WTC11 (cell line): ENCODE results near the gene SCAANT1. TPM values are rescaled to one million over a fixed set of nuclear protein-coding genes. Genes with fewer than 3 reads are reported as not detected.

Source experiments
- ATAC-seq: fragments of 200-7000 bp; cut with Tn5 transposase; 2 replicates; pipeline ENCODE4 v1.10.0; 2021; ENCODE audit warnings: mild to moderate bottlenecking, moderate library complexity
- CTCF ChIA-PET: fragments of 300-600 bp; sonication (Branson Sonifier 250); formaldehyde crosslinking; loops from one replicate; lab custom pipeline; 2021; ENCODE audit warnings: antibody characterized with exemption; lab: Charles Lee
- POLR2A ChIA-PET: fragments of 350-600 bp; sonication (Branson Sonifier 250); formaldehyde crosslinking; loops from one replicate; lab custom pipeline; 2021; ENCODE audit warnings: antibody characterized with exemption; lab: Charles Lee
- DNase-seq: peaks from one replicate; pipeline ENCODE4 v3.0.0; 2021; ENCODE audit warnings: low spot score
- H3K27ac Mint-ChIP-seq: 2 replicates; pipeline ENCODE4 v1.8.0; 2021; ENCODE audit warnings: mixed read lengths
- H3K27me3 Mint-ChIP-seq: 2 replicates; pipeline ENCODE4 v1.8.0; 2021; ENCODE audit warnings: low read depth, mild to moderate bottlenecking, moderate library complexity, mixed read lengths
- H3K36me3 Mint-ChIP-seq: 2 replicates; pipeline ENCODE4 v1.8.0; 2021; ENCODE audit warnings: mixed read lengths
- H3K4me1 Mint-ChIP-seq: 2 replicates; pipeline ENCODE4 v1.8.0; 2022; ENCODE audit warnings: mixed read lengths
- H3K4me3 Mint-ChIP-seq: 2 replicates; pipeline ENCODE4 v1.8.0; 2021; ENCODE audit warnings: mild to moderate bottlenecking, moderate library complexity, mixed read lengths
- H3K9me3 Mint-ChIP-seq: 2 replicates; pipeline ENCODE4 v1.8.0; 2021; ENCODE audit warnings: mixed read lengths
- AFF4 ChIP-seq: sonication (generic); formaldehyde crosslinking; IDR thresholded peaks from 2 replicates; pipeline ENCODE4 v1.8.1; 2023; ENCODE audit warnings: mild to moderate bottlenecking, missing genetic modification reagents, borderline replicate concordance
- CREM ChIP-seq: sonication (generic); formaldehyde crosslinking; IDR thresholded peaks from 2 replicates; pipeline ENCODE4 v1.8.1; 2022; ENCODE audit warnings: mild to moderate bottlenecking, missing genetic modification reagents, moderate library complexity
- CTCF ChIP-seq: fragments of 200-600 bp; IDR thresholded peaks from 2 replicates; pipeline ENCODE4 v1.8.0; 2022; ENCODE audit warnings: antibody characterized with exemption
- E2F1 ChIP-seq: sonication (generic); formaldehyde crosslinking; IDR thresholded peaks from 2 replicates; pipeline ENCODE4 v1.8.0; 2022; ENCODE audit warnings: mild to moderate bottlenecking, missing genetic modification reagents
- E2F4 ChIP-seq: sonication (generic); formaldehyde crosslinking; IDR thresholded peaks from 2 replicates; pipeline ENCODE4 v1.8.1; 2022; ENCODE audit warnings: low read depth, mild to moderate bottlenecking, moderate library complexity, missing genetic modification reagents, borderline replicate concordance
- ELF4 ChIP-seq: sonication (generic); formaldehyde crosslinking; IDR thresholded peaks from 2 replicates; pipeline ENCODE4 v1.8.1; 2022; ENCODE audit warnings: low read depth, mild to moderate bottlenecking, moderate library complexity, missing genetic modification reagents
- ERG ChIP-seq: fragments of 250-450 bp; sonication (Bioruptor Pico); IDR thresholded peaks from 2 replicates; pipeline ENCODE4 v1.8.0; 2021; ENCODE audit warnings: mild to moderate bottlenecking
- ETV6 ChIP-seq: sonication (generic); formaldehyde crosslinking; IDR thresholded peaks from 2 replicates; pipeline ENCODE4 v1.8.1; 2022; ENCODE audit warnings: mild to moderate bottlenecking, missing genetic modification reagents
- FOXP4 ChIP-seq: sonication (generic); formaldehyde crosslinking; IDR thresholded peaks from 2 replicates; pipeline ENCODE4 v1.8.0; 2022; ENCODE audit warnings: mild to moderate bottlenecking, missing genetic modification reagents
- GABPB1 ChIP-seq: sonication (generic); formaldehyde crosslinking; IDR thresholded peaks from 2 replicates; pipeline ENCODE4 v1.8.1; 2023; ENCODE audit warnings: mild to moderate bottlenecking, missing genetic modification reagents
- MAX ChIP-seq: sonication (generic); formaldehyde crosslinking; IDR thresholded peaks from 2 replicates; pipeline ENCODE4 v1.8.0; 2022; ENCODE audit warnings: mild to moderate bottlenecking, missing genetic modification reagents
- NFATC4 ChIP-seq: fragments of 250-450 bp; sonication (Bioruptor Pico); IDR thresholded peaks from 2 replicates; pipeline ENCODE4 v1.9.0; 2021; ENCODE audit warnings: mild to moderate bottlenecking
- NFE2L1 ChIP-seq: sonication (generic); formaldehyde crosslinking; IDR thresholded peaks from 2 replicates; pipeline ENCODE4 v1.8.1; 2023; ENCODE audit warnings: missing genetic modification reagents
- NR1H2 ChIP-seq: sonication (generic); formaldehyde crosslinking; IDR thresholded peaks from 2 replicates; pipeline ENCODE4 v1.9.0; 2021; ENCODE audit warnings: mild to moderate bottlenecking, moderate library complexity, missing genetic modification reagents
- OVOL2 ChIP-seq: fragments of 250-450 bp; sonication (Bioruptor Pico); IDR thresholded peaks from 2 replicates; pipeline ENCODE4 v1.9.0; 2021; ENCODE audit warnings: mild to moderate bottlenecking, borderline replicate concordance
- SP1 ChIP-seq: sonication (generic); formaldehyde crosslinking; conservative IDR thresholded peaks from 2 replicates; pipeline ENCODE4 v1.8.1; 2022; ENCODE audit warnings: missing genetic modification reagents
- TCF7 ChIP-seq: sonication (generic); formaldehyde crosslinking; IDR thresholded peaks from 2 replicates; pipeline ENCODE4 v1.8.0; 2022; ENCODE audit warnings: mild to moderate bottlenecking, low read depth, missing genetic modification reagents, moderate library complexity
- ZBTB43 ChIP-seq: sonication (generic); formaldehyde crosslinking; IDR thresholded peaks from 2 replicates; pipeline ENCODE4 v1.8.1; 2023; ENCODE audit warnings: mild to moderate bottlenecking, missing genetic modification reagents
- ZNF121 ChIP-seq: sonication (generic); formaldehyde crosslinking; IDR thresholded peaks from 2 replicates; pipeline ENCODE4 v1.8.0; 2023; ENCODE audit warnings: missing genetic modification reagents
- ZNF317 ChIP-seq: sonication (generic); formaldehyde crosslinking; IDR thresholded peaks from 2 replicates; pipeline ENCODE4 v1.8.1; 2023; ENCODE audit warnings: low read depth, mild to moderate bottlenecking, moderate library complexity, missing genetic modification reagents, borderline replicate concordance
- ZNF416 ChIP-seq: fragments of 250-450 bp; sonication (Bioruptor Pico); IDR thresholded peaks from 2 replicates; pipeline ENCODE4 v1.9.0; 2021; ENCODE audit warnings: mild to moderate bottlenecking, inconsistent platforms
- total RNA-seq: library from RNA; stranded (reverse); gene quantifications from 3 replicates; pipeline ENCODE4 v1.2.3, GENCODE V29; 2021

Gene SCAANT1
- total RNA-seq, 1 experiment from 2014 or later, result 1.3 TPM

GRCh38 chr3:63950698-63951097 is 38.5 kb upstream of the SCAANT1 start (continued):
- no peak for TF ChIP-seq E2F1
- TF ChIP-seq NFE2L1 (CRISPR knock-in tag), result no peak
- no peak for TF ChIP-seq ERG (CRISPR knock-in tag)

GRCh38 chr3:63949005-63949404 is 36.8 kb upstream of the SCAANT1 start:
- no peak overlapping the region for H3K4me3 Mint-ChIP-seq
- no peaks in the 10 kb centered on the region; the same call in 1 of the 2 replicates for H3K36me3 Mint-ChIP-seq
- CTCF ChIA-PET, result interaction anchor here (1.0 kb wide), 1 partner anchor 13 kb away, joined by 3 read pairs; no protein-coding TSS in a partner anchor
- H3K9me3 Mint-ChIP-seq, result no peaks in the 10 kb centered on the region
- DNase-seq (no peak), ATAC-seq (no peak)
- H3K27ac Mint-ChIP-seq, result no peak overlapping the region
- POLR2A ChIA-PET, result no interaction called here
- H3K4me1 Mint-ChIP-seq, result peaks cover 37% of the 10 kb centered on the region
- TF ChIP-seq E2F4 (CRISPR knock-in tag) (no peak), ELF4 (CRISPR knock-in tag) (no peak), ETV6 (CRISPR knock-in tag) (no peak), ZNF416 (CRISPR knock-in tag) (no peak), CREM (no peak), NFATC4 (CRISPR knock-in tag) (no peak), MAX (CRISPR knock-in tag) (no peak), SP1 (CRISPR knock-in tag) (no peak), FOXP4 (no peak), GABPB1 (CRISPR knock-in tag) (no peak), E2F1 (no peak), ZNF121 (CRISPR knock-in tag) (no peak), OVOL2 (no peak), AFF4 (CRISPR knock-in tag) (no peak), ZNF317 (no peak), TCF7 (CRISPR knock-in tag) (no peak), NR1H2 (CRISPR knock-in tag) (no peak), CTCF (no peak), ZBTB43 (CRISPR knock-in tag) (no peak)
- no peaks in the 10 kb centered on the region for H3K27me3 Mint-ChIP-seq
